MM.1S (cell line): ENCODE data around the gene CLIC1.

ENCODE experiments used
- DNase-seq: peaks from one replicate; pipeline ENCODE4 v3.0.0-alpha.2; 2015
- H2AFZ ChIP-seq: fragments of 300-600 bp; sonication (generic); 2 replicates; pipeline ENCODE4 v1.6.0; 2016; ENCODE audit warnings: antibody characterized with exemption, low read length
- H3F3A ChIP-seq: fragments of 300-600 bp; sonication (generic); 2 replicates; pipeline ENCODE4 v1.6.1; 2016; ENCODE audit warnings: mild to moderate bottlenecking, antibody characterized with exemption, low read length, moderate library complexity, mixed read lengths; ENCODE audit not compliant: insufficient read depth
- H3K27ac ChIP-seq: fragments of 300-600 bp; sonication (generic); 2 replicates; pipeline ENCODE4 v1.5.1; 2016; ENCODE audit warnings: mild to moderate bottlenecking, low read length
- H3K27me3 ChIP-seq: fragments of 300-600 bp; sonication (generic); replicated peaks from 2 replicates; pipeline ENCODE4 v1.6.0; 2016; ENCODE audit warnings: low read length; ENCODE audit not compliant: insufficient read depth
- H3K36me3 ChIP-seq: fragments of 300-600 bp; sonication (generic); replicated peaks from 2 replicates; pipeline ENCODE4 v1.6.1; 2016; ENCODE audit warnings: mild to moderate bottlenecking, low read length, mixed read lengths; ENCODE audit not compliant: insufficient read depth
- H3K4me1 ChIP-seq: fragments of 300-600 bp; sonication (generic); 2 replicates; pipeline ENCODE4 v1.6.1; 2016; ENCODE audit warnings: low read length, mixed read lengths
- H3K4me2 ChIP-seq: fragments of 300-600 bp; sonication (generic); 2 replicates; pipeline ENCODE4 v1.6.0; 2016; ENCODE audit warnings: low read depth, low read length
- H3K4me3 ChIP-seq: fragments of 300-600 bp; sonication (generic); 2 replicates; pipeline ENCODE4 v1.5.1; 2016; ENCODE audit warnings: low read length, mixed read lengths
- H3K79me2 ChIP-seq: fragments of 300-600 bp; sonication (generic); 2 replicates; pipeline ENCODE4 v1.6.1; 2016; ENCODE audit warnings: mixed run types, low read length, mixed read lengths
- H3K9ac ChIP-seq: fragments of 300-600 bp; sonication (generic); 2 replicates; pipeline ENCODE4 v1.6.1; 2016; ENCODE audit warnings: low read length, mixed read lengths
- H3K9me2 ChIP-seq: fragments of 300-600 bp; sonication (generic); replicated peaks from 2 replicates; pipeline ENCODE4 v1.6.1; 2016; ENCODE audit warnings: mild to moderate bottlenecking, low read length, mixed read lengths; ENCODE audit not compliant: insufficient read depth
- H3K9me3 ChIP-seq: fragments of 300-600 bp; sonication (generic); replicated peaks from 2 replicates; pipeline ENCODE4 v1.6.1; 2016; ENCODE audit warnings: mild to moderate bottlenecking, low read length, mixed read lengths; ENCODE audit not compliant: insufficient read depth
- H4K20me1 ChIP-seq: fragments of 300-600 bp; sonication (generic); 2 replicates; pipeline ENCODE4 v1.6.1; 2016; ENCODE audit warnings: mild to moderate bottlenecking, low read length, moderate library complexity, mixed read lengths; ENCODE audit not compliant: insufficient read depth
- CTCF ChIP-seq: fragments of 300-600 bp; sonication (generic); IDR thresholded peaks from 2 replicates; pipeline ENCODE4 v1.5.1; 2016; ENCODE audit warnings: antibody characterized with exemption, low read length, mixed read lengths
- EZH2 ChIP-seq: fragments of 300-600 bp; sonication (generic); optimal IDR thresholded peaks from 2 replicates; pipeline ENCODE3; 2017; ENCODE audit warnings: low read depth, mild to moderate bottlenecking, antibody characterized with exemption, low read length, mixed read lengths
- EZH2phosphoT487 ChIP-seq: fragments of 300-600 bp; sonication (generic); IDR thresholded peaks from 2 replicates; pipeline ENCODE4 v1.6.1; 2018; ENCODE audit warnings: antibody characterized with exemption, low read length

CLIC1 gene

GRCh38 chr6:31702405-31702818 is 33.9 kb downstream of the CLIC1 start:
- Histone ChIP-seq H3F3A (peaks cover 7% of the 10 kb centered on the region; the same call in 1 of the 2 replicates), H3K36me3 (no peaks in the 10 kb centered on the region), H3K27ac (peak overlapping the region; percentile 96), H2AFZ (peak overlapping the region; percentile 66), H3K9me2 (no peaks in the 10 kb centered on the region), H3K4me1 (0 out of 2 replicates have a peak, but pooled peaks cover 6% of the 10 kb centered on the region), H4K20me1 (no peaks in the 10 kb centered on the region), H3K4me2 (peak overlapping the region; percentile 78), H3K4me3 (peak overlapping the region; percentile 80), H3K79me2 (peaks cover 35% of the 10 kb centered on the region), H3K9ac (peak overlapping the region; percentile 97), H3K9me3 (no peaks in the 10 kb centered on the region), H3K27me3 (no peaks in the 10 kb centered on the region; the same call in 1 of the 2 replicates)
- DNase-seq: no peak
- TF ChIP-seq CTCF (no peak), EZH2 (no peak), EZH2phosphoT487 (no peak)

- H3K27ac ChIP-seq: peak overlapping the region; percentile 96; the same call in 1 of the 2 replicates
Observed at GRCh38 chr6:31701666-31702404, 34.5 kb downstream of the CLIC1 start.

GRCh38 chr6:31700740-31701401 is 35.5 kb downstream of the CLIC1 start:
- no peaks in the 10 kb centered on the region for H4K20me1 ChIP-seq
- no peak overlapping the region for H3K27ac ChIP-seq
- no peaks in the 10 kb centered on the region for H3K9me2 ChIP-seq
- no peak for DNase-seq
- no peak overlapping the region for H2AFZ ChIP-seq
- H3K9ac ChIP-seq: no peak overlapping the region
- H3K79me2 ChIP-seq: peaks cover 36% of the 10 kb centered on the region
- H3K4me3 ChIP-seq: no peak overlapping the region
- no peak overlapping the region; the same call in 1 of the 2 replicates for H3K4me2 ChIP-seq
- peaks cover 7% of the 10 kb centered on the region; the same call in 1 of the 2 replicates for H3F3A ChIP-seq
- H3K4me1 ChIP-seq: 0 out of 2 replicates have a peak, but pooled peaks cover 6% of the 10 kb centered on the region
- no peaks in the 10 kb centered on the region; the same call in 1 of the 2 replicates for H3K27me3 ChIP-seq
- TF ChIP-seq EZH2 (no peak), CTCF (no peak), EZH2phosphoT487 (no peak)
- H3K9me3 ChIP-seq: no peaks in the 10 kb centered on the region
- H3K36me3 ChIP-seq: no peaks in the 10 kb centered on the region

More at GRCh38 chr6:31701666-31702404, 34.5 kb downstream of the CLIC1 start:
- no peaks in the 10 kb centered on the region for H3K9me2 ChIP-seq
- 0 out of 2 replicates have a peak, but pooled peaks cover 6% of the 10 kb centered on the region for H3K4me1 ChIP-seq
- no peak for TF ChIP-seq EZH2phosphoT487
- no peak for TF ChIP-seq EZH2
- TF ChIP-seq CTCF: no peak
- H4K20me1 ChIP-seq: no peaks in the 10 kb centered on the region
- H3K9ac ChIP-seq: peak overlapping the region; percentile 97
- H2AFZ ChIP-seq: 0 out of 2 replicates have a peak overlapping the region, but pooled peaks have one; percentile 66
- H3K27me3 ChIP-seq: no peaks in the 10 kb centered on the region; the same call in 1 of the 2 replicates
- no peaks in the 10 kb centered on the region for H3K9me3 ChIP-seq
- peak overlapping the region; percentile 78 for H3K4me2 ChIP-seq
- H3K79me2 ChIP-seq: peaks cover 36% of the 10 kb centered on the region
- H3K4me3 ChIP-seq: peak overlapping the region; percentile 80
- H3F3A ChIP-seq: peaks cover 7% of the 10 kb centered on the region; the same call in 1 of the 2 replicates
- H3K36me3 ChIP-seq: no peaks in the 10 kb centered on the region
- no peak for DNase-seq
